Body of pancreas (tissue), 4 donors: Measurements from ENCODE around the gene ULK4.

Experiments
- CTCF ChIP-seq, 7 experiments: fragments of 450-650 bp in 4 of 7; fragments of 200-600 bp in 3 of 7; sonication (generic) in 3 of 7; IDR thresholded peaks; one replicate each; pipeline ENCODE4 v1.5.1; 2016 to 2019; ENCODE audit warnings: antibody characterized with exemption in 7 of 7
- POLR2A ChIP-seq, 3 donors: fragments of 450-650 bp; IDR thresholded peaks; one replicate each; pipeline ENCODE4 v1.6.1; 2016; ENCODE audit warnings: antibody characterized with exemption in 3 of 3, mild to moderate bottlenecking in 2 of 3

- TF ChIP-seq CTCF (IDR thresholded peaks at IDR 0.05), result no peak
- no peak for TF ChIP-seq POLR2A (IDR thresholded peaks at IDR 0.05)
These were observed 616.1 kb downstream of the ULK4 start for GRCh38 chr3:41345788-41346187.
